T-helper 2 cell (primary cell): ENCODE results near the gene DMGDH.

Experiments
- DNase-seq, 5 experiments: peaks; one replicate each; pipeline versions ENCODE4 v3.0.0 to v3.0.0-alpha.2; 2012 to 2022
- total RNA-seq, 2 donors: gene quantifications; one replicate each; lab custom pipeline; 2026; lab: John Stamatoyannopoulos, UW

DMGDH gene
- total RNA-seq: 0.94 to 1.3 reads per million in 2 donors

- no peak for DNase-seq
These were observed at the start of gene DMGDH, which contains the start of gene BHMT2 for GRCh38 chr5:79069488-79070349. Gene DMGDH (minus strand): TSS chr5:79069674. CDS start chr5:79069620, 54 bp downstream. Gene BHMT2 (plus strand): TSS chr5:79069767. CDS start chr5:79069783, 16 bp downstream.

DNA sequence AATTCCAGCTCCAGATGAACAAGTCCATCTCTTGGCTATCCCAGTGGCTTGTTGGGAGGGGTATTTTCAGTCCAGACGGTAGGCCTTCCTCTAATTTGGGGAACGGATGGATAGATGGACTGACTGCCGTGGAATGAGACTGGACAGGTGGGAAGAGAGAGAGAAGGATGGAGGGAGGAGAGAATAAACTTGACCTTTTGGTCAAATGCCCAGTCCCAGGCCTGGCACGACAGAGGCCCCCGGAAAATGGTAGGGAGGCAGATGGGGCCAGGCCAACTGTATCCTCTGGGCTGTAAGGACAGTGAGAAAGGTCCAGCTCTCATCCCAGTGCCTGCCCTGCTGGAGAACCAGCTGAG is 43.2 kb upstream of the DMGDH start:
- no peak for DNase-seq

DNA sequence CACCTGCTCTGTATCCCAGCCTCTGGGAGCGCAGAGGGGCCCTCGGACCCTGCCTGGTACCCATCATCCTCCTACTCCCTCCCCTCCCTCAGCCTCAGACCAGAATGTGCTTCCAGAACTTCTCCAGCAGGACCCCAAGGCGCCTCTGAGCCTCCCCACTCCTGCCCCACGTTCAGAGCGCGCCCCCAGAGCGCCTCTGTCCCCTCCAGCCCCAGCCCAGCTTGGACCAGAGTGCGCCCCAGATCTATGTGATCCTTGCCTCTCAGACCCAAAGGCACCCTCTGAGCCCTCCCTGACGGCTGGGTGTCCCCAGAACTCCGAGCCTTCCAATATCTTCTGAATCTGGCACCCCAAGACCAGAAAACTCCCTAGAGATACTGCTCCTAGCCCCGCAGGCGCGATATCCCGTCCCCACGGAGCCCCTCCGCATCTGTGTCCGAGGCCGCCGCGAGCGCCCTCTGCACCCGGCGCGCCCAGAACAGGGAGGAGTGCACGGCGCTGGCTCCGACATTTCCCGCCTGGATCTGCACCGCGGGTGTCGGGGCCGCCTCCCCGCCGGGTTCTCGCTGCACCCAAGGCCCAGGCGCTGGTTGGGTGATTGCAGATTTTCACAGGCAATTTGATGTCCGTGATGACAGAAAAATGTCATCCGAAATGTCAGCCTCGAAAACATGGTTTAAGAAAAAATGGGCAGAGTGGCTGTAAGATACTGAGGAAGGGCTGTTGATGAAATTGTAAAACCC is 42.7 kb upstream of the DMGDH start:
- DNase-seq: no peak

- no peak for DNase-seq
These were observed 42.0 kb upstream of the DMGDH start, which contains the start of gene BHMT for GRCh38 chr5:79111387-79111959. Gene BHMT (plus strand): TSS chr5:79111809. CDS start chr5:79111886, 77 bp downstream.

DNA sequence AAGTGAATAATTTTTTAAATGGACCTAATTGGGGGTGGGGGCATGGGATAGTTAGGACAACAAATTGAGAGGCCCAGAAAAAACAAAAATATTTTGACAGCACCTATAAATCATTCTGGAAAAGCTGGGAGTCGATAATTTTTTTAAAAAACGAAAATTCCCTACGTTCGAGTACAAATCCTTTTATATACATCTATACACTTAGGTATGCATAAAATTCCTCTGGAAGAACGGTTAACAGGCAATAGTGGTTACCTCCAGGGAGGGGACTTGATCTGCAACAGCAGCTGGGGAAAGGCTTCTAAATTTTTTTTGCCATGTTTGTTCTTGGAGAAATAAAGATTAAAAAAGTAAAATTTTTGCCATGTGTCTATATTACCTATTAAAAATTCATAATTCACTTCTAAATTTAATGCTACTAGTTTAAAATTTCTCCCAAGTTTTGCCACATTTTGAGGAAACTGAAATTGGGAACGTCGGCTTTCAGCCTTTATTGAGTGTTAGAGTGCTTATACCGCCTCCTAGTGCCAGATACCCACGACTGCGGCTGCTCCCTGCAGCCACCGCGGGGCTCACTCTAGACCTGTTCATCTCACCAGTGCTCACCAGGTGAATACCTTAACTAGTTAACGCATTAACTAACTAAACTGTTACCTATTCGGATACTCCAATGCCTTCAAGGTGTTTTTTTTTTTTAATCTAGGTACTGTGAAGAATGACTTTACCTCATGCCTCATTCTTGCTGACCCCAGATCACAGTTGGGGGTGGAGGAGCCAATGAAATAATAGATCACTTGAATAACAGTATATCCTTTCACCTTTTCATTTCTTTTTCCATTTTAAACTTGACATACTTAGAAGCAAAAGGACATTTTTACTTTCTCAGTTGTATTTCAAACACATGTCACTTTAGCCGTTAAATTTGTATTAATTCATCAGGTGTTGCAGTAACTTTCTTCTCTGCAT is 40.3 kb upstream of the DMGDH start:
- DNase-seq: peak in 1 of 5 experiments; percentile 22

DNA sequence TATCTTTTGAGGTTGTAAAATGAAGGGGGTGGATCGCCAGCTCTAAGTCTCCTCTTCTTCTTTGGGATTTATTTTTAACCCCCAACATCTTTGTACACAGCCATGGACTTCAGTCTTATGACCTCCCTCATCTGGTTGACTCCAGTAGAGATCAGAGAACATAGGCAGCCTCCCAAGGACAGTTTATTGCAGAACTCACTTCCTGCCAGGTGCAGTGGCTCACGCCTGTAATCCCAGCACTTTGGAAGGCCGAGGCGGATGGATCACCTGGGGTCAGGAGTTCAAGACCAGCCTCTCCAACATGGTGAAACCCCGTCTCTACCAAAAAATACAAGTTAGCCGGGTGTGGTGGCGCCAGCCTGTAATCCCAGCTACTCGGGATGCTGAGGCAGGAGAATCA is 39.3 kb upstream of the DMGDH start:
- DNase-seq: no peak

- DNase-seq: no peak
These were observed 38.6 kb upstream of the DMGDH start for GRCh38 chr5:79108086-79108485.

- no peak for DNase-seq
These were observed 37.7 kb upstream of the DMGDH start for GRCh38 chr5:79107020-79107796.

GRCh38 chr5:79105868-79106267 is 36.4 kb upstream of the DMGDH start:
- no peak for DNase-seq

- no peak for DNase-seq
These were observed 24.3 kb upstream of the DMGDH start for GRCh38 chr5:79093762-79094161.

GRCh38 chr5:79091064-79091463 is 21.6 kb upstream of the DMGDH start:
- DNase-seq: no peak

- no peak for DNase-seq
These were observed 19.0 kb upstream of the DMGDH start for GRCh38 chr5:79088507-79088906.

DNA sequence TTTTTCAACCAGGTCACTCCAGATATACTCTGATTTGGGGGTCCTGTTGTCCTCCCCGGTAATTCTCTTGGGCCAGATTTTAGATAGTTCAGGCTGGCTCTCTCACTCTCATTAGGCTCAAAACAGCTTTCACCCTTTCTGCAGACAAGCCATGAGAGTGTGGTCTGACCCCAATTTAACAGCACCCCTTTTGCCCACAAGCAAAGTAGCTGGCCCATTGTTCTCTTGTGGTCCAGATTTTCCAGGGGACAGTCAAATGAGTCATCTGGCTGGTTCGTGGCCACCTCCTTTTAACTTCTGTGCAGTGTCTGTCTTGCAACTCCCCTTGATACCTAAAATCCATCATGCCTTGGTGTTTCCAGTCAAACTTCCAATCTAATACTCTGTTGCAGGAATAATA is 16.6 kb upstream of the DMGDH start:
- DNase-seq: no peak

DNA sequence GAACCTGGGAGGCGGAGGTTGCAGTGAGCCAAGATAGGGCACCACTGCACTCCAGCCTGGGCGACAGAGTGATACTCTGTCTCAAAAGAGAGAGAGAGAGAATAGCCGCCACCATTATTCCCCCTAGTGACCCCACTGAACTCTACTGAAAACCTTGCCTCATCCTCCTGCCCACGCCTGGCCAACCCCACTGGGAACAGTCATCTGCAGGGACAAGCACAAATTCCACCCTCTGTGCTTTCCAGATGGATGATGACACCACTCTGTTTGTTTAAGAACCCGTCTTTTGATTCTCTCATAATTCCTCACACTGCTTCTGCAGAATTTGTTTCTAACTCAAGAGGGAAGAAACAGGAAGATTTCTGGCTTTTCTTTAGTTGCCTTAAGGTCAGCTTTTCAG is 12.3 kb upstream of the DMGDH start:
- no peak for DNase-seq

GRCh38 chr5:79080804-79081203 is 11.3 kb upstream of the DMGDH start:
- DNase-seq: no peak

DNA sequence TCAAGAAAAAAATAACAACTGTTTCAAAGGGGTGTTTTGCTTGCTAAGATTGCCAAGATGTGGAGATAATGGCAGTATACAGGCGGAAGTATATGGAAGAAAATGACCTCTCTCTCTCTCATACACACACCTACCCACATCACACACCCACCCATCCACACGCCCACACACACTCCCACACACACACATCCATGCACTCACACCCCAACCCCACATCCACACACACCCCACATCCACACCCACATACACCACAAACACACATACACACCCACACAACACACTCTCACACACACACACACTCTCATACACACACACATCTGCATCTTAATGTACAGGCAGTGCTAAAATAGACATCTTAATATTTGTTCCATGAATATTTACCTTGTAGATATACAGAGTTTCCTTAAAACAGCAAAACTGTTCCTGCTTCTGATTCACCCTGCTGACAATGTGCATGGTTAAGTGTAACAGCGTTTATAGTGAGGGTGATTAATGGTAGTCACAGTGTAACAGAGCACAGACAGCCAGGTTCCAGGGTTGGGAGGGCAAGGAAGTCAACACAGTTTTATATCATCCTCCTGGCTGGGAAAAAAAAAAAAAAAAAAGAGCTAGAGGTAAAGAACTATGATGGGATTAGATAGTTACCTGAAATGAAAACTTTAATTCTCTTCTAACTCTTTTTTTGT is 8.3 kb upstream of the DMGDH start:
- peak in 1 of 5 experiments; percentile 13 for DNase-seq

DNA sequence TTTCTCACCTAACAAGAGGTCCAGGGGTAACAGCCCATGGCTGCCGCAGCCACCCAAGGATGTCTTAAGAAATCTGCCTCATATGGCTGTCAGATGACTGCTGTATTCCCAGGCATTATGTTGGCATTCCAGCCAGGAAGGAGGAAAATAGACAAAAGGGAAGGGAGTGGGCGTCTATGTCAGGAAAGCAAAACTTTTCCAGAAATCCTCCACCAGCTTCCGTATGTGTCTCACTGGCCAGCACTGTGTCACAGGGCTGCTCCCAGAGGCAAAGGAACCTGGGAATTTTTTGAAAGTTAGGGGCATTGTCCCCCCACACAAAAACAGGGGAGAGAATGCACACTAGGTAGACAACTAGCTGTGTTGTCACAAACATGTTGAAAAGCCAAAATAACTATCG is 7.3 kb upstream of the DMGDH start:
- DNase-seq: no peak

DNA sequence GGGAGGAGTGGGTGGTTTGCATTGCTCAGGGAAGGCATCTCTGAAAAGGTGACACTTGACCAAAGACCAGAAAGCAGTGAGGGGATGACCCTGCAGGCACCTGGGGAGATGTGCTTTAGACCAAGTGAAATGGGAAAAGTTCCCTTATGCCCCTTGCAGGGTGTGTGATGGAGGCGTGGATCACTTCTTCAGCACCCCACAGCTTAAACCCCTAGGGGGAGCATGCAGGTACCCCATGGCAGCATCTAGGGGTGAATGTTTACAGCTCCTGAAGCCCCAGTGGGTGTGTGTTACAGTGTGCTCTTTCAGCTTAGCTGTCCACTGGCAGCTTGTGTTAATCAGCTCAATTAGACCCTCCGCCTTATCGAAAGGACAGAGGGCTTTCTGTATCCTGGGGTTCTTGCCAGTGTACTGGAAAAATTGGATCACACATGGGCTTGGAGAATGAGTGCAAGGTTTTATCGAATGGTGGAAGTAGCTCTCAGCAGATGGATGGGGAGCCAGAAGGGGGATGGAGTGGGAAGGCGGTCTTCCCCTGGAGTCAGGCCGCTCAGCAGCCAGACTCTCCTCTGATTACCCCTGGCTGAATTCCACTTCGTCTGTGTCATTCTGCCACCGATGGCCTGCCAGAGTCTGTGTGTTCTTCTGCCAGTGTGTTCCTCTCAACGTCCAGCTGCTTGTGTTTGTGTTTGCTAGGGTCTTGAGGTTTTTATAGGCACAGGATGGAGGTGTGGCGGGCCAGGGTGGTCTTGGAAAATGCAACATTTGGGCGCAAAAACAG is 6.4 kb upstream of the DMGDH start:
- no peak for DNase-seq

DNA sequence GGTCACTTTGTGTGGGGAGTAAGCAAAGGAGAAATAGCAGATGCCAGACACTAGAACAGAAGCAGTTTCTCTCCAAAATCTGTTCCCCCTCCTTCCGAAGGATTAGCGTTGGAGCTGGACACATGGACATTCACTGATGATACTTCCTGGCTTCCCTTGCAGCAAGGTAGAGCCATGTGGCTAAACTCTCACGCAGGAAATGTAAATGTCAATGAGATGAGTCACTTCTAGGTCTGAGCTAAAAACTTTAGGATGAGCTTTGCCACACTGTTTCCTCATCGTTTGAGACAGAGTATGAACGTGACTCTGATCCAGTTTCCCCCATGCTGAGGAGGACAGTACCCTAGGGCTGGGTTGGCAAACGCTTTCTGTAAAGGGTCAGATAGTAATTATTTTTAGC is 5.2 kb upstream of the DMGDH start:
- DNase-seq: no peak

DNA sequence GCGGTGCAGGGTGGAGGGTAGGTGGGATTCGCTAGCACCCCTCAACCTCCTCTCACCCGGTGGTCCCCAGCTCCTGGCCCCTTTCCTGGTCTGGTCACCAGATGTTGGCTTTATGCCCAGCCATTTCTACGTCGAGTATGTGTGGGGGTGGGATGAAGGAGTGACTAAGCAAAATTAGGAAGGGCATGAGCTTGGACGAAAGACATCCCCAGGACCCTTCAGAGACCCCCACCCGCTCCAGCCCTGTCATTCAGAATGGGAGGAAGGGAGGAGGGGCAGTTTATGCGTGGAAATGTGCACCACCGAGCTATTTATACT is 835 bp upstream of the DMGDH start:
- DNase-seq: no peak
